Ishikawa (cell line): ENCODE measurements around the gene NTM.

Experiments
- CEBPB ChIP-seq: IDR thresholded peaks from 2 replicates; pipeline ENCODE4 v1.6.1; 2012
- EGR1 ChIP-seq: IDR thresholded peaks from 2 replicates; pipeline ENCODE4 v1.6.1; 2012
- EP300 ChIP-seq: IDR thresholded peaks from 2 replicates; pipeline ENCODE4 v1.6.1; 2012; ENCODE audit warnings: borderline replicate concordance
- RAD21 ChIP-seq: IDR thresholded peaks from 2 replicates; pipeline ENCODE4 v1.6.1; 2012; ENCODE audit warnings: low read depth
- TAF1 ChIP-seq: IDR thresholded peaks from 2 replicates; pipeline ENCODE4 v1.6.1; 2012; ENCODE audit warnings: low read depth, mild to moderate bottlenecking
- TCF12 ChIP-seq: IDR thresholded peaks from 2 replicates; pipeline ENCODE4 v1.6.1; 2012; ENCODE audit warnings: low read depth
- ZBTB7A ChIP-seq: IDR thresholded peaks from 2 replicates; pipeline ENCODE4 v1.6.1; 2012; ENCODE audit warnings: low read depth
- TF ChIP-seq, protein P1 (sequence below): IDR thresholded peaks from 2 replicates; pipeline ENCODE4 v1.6.1; 2012; ENCODE audit warnings: low read depth, mild to moderate bottlenecking
- TF ChIP-seq, protein P2 (sequence below): IDR thresholded peaks from 2 replicates; pipeline ENCODE4 v1.6.1; 2012
- TF ChIP-seq, protein P3 (sequence below): IDR thresholded peaks from 2 replicates; pipeline ENCODE4 v1.6.1; 2012

DNA sequence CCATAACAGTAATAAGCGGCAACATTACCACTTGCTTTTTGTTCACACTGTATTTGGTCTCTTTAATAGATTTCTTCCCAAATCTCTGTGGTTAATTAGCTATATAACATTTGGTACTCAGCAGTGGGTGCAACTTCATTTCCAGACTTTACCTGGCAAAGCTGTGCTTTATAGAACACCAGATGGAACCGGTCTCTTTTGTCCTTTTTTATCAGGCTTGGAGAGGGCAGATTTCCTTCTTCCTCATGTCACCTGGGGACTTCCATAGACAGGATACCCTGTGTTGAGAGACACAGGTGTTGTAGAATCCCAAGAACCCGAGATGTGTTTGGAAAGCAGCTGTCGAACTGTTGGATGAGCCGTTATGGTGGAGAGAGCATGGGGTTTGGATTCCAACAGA lies 393.7 kb downstream of the NTM start:
- TF ChIP-seq, protein P1, sequence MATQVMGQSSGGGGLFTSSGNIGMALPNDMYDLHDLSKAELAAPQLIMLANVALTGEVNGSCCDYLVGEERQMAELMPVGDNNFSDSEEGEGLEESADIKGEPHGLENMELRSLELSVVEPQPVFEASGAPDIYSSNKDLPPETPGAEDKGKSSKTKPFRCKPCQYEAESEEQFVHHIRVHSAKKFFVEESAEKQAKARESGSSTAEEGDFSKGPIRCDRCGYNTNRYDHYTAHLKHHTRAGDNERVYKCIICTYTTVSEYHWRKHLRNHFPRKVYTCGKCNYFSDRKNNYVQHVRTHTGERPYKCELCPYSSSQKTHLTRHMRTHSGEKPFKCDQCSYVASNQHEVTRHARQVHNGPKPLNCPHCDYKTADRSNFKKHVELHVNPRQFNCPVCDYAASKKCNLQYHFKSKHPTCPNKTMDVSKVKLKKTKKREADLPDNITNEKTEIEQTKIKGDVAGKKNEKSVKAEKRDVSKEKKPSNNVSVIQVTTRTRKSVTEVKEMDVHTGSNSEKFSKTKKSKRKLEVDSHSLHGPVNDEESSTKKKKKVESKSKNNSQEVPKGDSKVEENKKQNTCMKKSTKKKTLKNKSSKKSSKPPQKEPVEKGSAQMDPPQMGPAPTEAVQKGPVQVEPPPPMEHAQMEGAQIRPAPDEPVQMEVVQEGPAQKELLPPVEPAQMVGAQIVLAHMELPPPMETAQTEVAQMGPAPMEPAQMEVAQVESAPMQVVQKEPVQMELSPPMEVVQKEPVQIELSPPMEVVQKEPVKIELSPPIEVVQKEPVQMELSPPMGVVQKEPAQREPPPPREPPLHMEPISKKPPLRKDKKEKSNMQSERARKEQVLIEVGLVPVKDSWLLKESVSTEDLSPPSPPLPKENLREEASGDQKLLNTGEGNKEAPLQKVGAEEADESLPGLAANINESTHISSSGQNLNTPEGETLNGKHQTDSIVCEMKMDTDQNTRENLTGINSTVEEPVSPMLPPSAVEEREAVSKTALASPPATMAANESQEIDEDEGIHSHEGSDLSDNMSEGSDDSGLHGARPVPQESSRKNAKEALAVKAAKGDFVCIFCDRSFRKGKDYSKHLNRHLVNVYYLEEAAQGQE, result no peak
- no peak for TF ChIP-seq TCF12
- TF ChIP-seq EP300, result no peak
- TF ChIP-seq, protein P2, sequence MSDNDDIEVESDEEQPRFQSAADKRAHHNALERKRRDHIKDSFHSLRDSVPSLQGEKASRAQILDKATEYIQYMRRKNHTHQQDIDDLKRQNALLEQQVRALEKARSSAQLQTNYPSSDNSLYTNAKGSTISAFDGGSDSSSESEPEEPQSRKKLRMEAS, result no peak
- no peak for TF ChIP-seq ZBTB7A
- TF ChIP-seq RAD21, result no peak
- TF ChIP-seq, protein P3, sequence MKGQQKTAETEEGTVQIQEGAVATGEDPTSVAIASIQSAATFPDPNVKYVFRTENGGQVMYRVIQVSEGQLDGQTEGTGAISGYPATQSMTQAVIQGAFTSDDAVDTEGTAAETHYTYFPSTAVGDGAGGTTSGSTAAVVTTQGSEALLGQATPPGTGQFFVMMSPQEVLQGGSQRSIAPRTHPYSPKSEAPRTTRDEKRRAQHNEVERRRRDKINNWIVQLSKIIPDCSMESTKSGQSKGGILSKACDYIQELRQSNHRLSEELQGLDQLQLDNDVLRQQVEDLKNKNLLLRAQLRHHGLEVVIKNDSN, result no peak
- TF ChIP-seq EGR1, result no peak
- TF ChIP-seq CEBPB, result no peak
- no peak for TF ChIP-seq TAF1
